Keratinocyte (primary cell): Measurements from ENCODE around the gene CBY1. TPM values are rescaled to one million over a fixed set of nuclear protein-coding genes. Genes with fewer than 3 reads are reported as not detected.

Experiments
- DNase-seq: peaks from one replicate; pipeline ENCODE4 v3.0.0-alpha.2; 2011; ENCODE audit warnings: low read depth, missing footprints, low spot score
- FAIRE-seq: peaks from 2 replicates; lab custom pipeline; 2011; peaks lifted over from hg19 to GRCh38; lab: Jason Lieb, UNC
- H2AFZ ChIP-seq: 2 replicates; pipeline ENCODE4 v1.6.0; 2012; ENCODE audit warnings: low read length, control low read depth, inconsistent platforms; ENCODE audit not compliant: control insufficient read depth
- H3K27ac ChIP-seq: 2 replicates; pipeline ENCODE4 v1.5.1; 2011; ENCODE audit warnings: low read length; ENCODE audit not compliant: control insufficient read depth, insufficient read depth
- H3K27me3 ChIP-seq: 3 replicates; pipeline ENCODE4 v1.6.0; 2011; ENCODE audit warnings: low read length; ENCODE audit not compliant: control insufficient read depth, insufficient read depth; ENCODE audit errors: extremely low read depth
- H3K36me3 ChIP-seq, 2 experiments: 2 replicates in 1 of 2; 3 replicates in 1 of 2; pipeline ENCODE4 v1.5.1; 2011; ENCODE audit warnings: low read length in 2 of 2, mild to moderate bottlenecking in 1 of 2; ENCODE audit not compliant: control insufficient read depth in 2 of 2, insufficient read depth in 2 of 2; ENCODE audit errors: extremely low read depth in 1 of 2
- H3K4me1 ChIP-seq: 3 replicates; pipeline ENCODE4 v1.5.1; 2011; ENCODE audit warnings: low read length; ENCODE audit not compliant: control insufficient read depth, insufficient read depth; ENCODE audit errors: extremely low read depth
- H3K4me2 ChIP-seq: 3 replicates; pipeline ENCODE4 v1.6.0; 2011; ENCODE audit warnings: low read depth, low read length; ENCODE audit not compliant: control insufficient read depth, insufficient read depth; ENCODE audit errors: extremely low read depth
- H3K4me3 ChIP-seq, 3 experiments: fragments of 200-600 bp in 1 of 3; sonication (generic) in 1 of 3; 2 replicates in 2 of 3; 3 replicates in 1 of 3; pipeline ENCODE4 v1.5.1; 2011 to 2016; ENCODE audit warnings: low read length in 3 of 3, mild to moderate bottlenecking in 3 of 3, control low read depth in 2 of 3, inconsistent platforms in 1 of 3, low read depth in 1 of 3, mixed read lengths in 1 of 3, mixed run types in 1 of 3, moderate library complexity in 1 of 3; ENCODE audit not compliant: control insufficient read depth in 2 of 3, insufficient read depth in 2 of 3; ENCODE audit errors: extremely low read depth in 1 of 3
- H3K79me2 ChIP-seq: 2 replicates; pipeline ENCODE4 v1.6.0; 2012; ENCODE audit warnings: low read length; ENCODE audit not compliant: control insufficient read depth, insufficient read depth
- H3K9ac ChIP-seq: 3 replicates; pipeline ENCODE4 v1.6.0; 2011; ENCODE audit warnings: low read length; ENCODE audit not compliant: control insufficient read depth, insufficient read depth; ENCODE audit errors: extremely low read depth
- H3K9me1 ChIP-seq: 3 replicates; pipeline ENCODE4 v1.6.0; 2011; ENCODE audit warnings: low read length; ENCODE audit not compliant: control insufficient read depth, insufficient read depth; ENCODE audit errors: extremely low read depth
- H3K9me3 ChIP-seq: 2 replicates; pipeline ENCODE4 v1.5.1; 2012; ENCODE audit warnings: low read depth, low read length; ENCODE audit not compliant: control insufficient read depth
- H4K20me1 ChIP-seq: 3 replicates; pipeline ENCODE4 v1.6.0; 2011; ENCODE audit warnings: low read length; ENCODE audit not compliant: control insufficient read depth, insufficient read depth; ENCODE audit errors: extremely low read depth
- EZH2 ChIP-seq: IDR thresholded peaks from one replicate; pipeline ENCODE4 v1.6.1; 2012; ENCODE audit warnings: inconsistent platforms, mild to moderate bottlenecking, low read length, moderate library complexity
- dilution Hi-C: fragments of 300-500 bp; cut with MboI; formaldehyde crosslinking; loops from one replicate; pipeline ENCODE4 v1.7.0; 2020; ENCODE audit warnings: low sequenced_read_pairs; ENCODE audit not compliant: extremely low pct_ligation_motif_present
- polyA plus RNA-seq, 5 experiments: library from polyadenylated mRNA; depleted of rRNA in 3 of 5; stranded (reverse) in 3 of 5; stranded (forward) in 1 of 5; unstranded in 1 of 5; fragments of >200 nt; gene quantifications; 1 replicate in 1 of 5; 2 replicates in 3 of 5; 3 replicates in 1 of 5; pipeline versions ENCODE4 v1.2.1 to v1.2.3, GENCODE V29; 2011 to 2012; ENCODE audit warnings: missing spikeins in 2 of 5, low read depth in 1 of 5, low replicate concordance in 1 of 5
- TF ChIP-seq, protein P1 (sequence below), 3 experiments: IDR thresholded peaks in 1 of 3; conservative IDR thresholded peaks in 1 of 3; optimal IDR thresholded peaks in 1 of 3; 2 replicates in 2 of 3; 3 replicates in 1 of 3; pipeline versions ENCODE3 to v1.5.1; 2011; ENCODE audit warnings: low read length in 3 of 3, mild to moderate bottlenecking in 3 of 3, moderate library complexity in 2 of 3, control low read depth in 1 of 3, inconsistent platforms in 1 of 3; ENCODE audit not compliant: insufficient read depth in 2 of 3; ENCODE audit errors: extremely low read depth in 1 of 3

CBY1 gene
- polyA plus RNA-seq, 1 donor (not counting 4 experiments of a cell fraction or from before 2014, with no cell fraction given): 40.3 TPM

DNA sequence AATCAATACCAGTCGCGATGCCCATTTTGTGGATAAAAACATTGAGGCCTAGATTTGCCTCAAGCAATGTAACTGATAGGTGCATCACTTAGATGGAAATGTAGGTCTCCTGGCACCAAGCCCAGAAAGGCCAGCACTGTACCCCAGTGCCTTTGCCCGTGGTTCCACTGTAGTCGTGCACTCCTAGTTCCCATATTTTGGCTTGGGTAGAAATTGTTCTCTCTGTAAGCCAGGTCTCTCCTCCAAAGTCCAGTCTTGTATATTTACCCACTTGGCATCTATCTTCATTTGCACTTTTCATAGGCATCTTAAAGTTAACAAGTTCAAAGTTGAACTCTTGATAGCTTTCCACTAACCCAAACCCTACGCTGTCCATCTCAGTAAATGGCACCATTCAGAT is 44.9 kb upstream of the CBY1 start:
- Histone ChIP-seq H3K9me1 (no peaks in the 10 kb centered on the region), H3K36me3 (no peaks in the 10 kb centered on the region), H3K27ac (no peak overlapping the region), H3K9ac (no peak overlapping the region), H3K9me3 (no peaks in the 10 kb centered on the region), H3K79me2 (no peaks in the 10 kb centered on the region), H3K4me3 (no peak overlapping the region), H2AFZ (no peak overlapping the region), H3K4me2 (no peak overlapping the region), H3K27me3 (no peaks in the 10 kb centered on the region), H4K20me1 (no peaks in the 10 kb centered on the region), H3K4me1 (peaks cover 3% of the 10 kb centered on the region)
- TF ChIP-seq, protein P1, sequence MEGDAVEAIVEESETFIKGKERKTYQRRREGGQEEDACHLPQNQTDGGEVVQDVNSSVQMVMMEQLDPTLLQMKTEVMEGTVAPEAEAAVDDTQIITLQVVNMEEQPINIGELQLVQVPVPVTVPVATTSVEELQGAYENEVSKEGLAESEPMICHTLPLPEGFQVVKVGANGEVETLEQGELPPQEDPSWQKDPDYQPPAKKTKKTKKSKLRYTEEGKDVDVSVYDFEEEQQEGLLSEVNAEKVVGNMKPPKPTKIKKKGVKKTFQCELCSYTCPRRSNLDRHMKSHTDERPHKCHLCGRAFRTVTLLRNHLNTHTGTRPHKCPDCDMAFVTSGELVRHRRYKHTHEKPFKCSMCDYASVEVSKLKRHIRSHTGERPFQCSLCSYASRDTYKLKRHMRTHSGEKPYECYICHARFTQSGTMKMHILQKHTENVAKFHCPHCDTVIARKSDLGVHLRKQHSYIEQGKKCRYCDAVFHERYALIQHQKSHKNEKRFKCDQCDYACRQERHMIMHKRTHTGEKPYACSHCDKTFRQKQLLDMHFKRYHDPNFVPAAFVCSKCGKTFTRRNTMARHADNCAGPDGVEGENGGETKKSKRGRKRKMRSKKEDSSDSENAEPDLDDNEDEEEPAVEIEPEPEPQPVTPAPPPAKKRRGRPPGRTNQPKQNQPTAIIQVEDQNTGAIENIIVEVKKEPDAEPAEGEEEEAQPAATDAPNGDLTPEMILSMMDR (optimal IDR thresholded peaks at IDR 0.05 in 1 of 3, IDR thresholded peaks at IDR 0.05 in 1 of 3, conservative IDR thresholded peaks at IDR 0.05 in 1 of 3; ENCODE audit: extremely low read depth in 1 of 3, insufficient read depth in 2 of 3, low read length in 3 of 3): no peak
- TF ChIP-seq EZH2: no peak
- FAIRE-seq (no peak), DNase-seq (no peak)
- dilution Hi-C loops: no loop called here

GRCh38 chr22:38612217-38613006 is 44.0 kb upstream of the CBY1 start:
- H3K4me3 ChIP-seq: no peak overlapping the region
- no peaks in the 10 kb centered on the region for H3K27me3 ChIP-seq
- no peak overlapping the region for H2AFZ ChIP-seq
- dilution Hi-C loops: no loop called here
- no peaks in the 10 kb centered on the region for H3K79me2 ChIP-seq
- no peak overlapping the region for H3K4me2 ChIP-seq
- no peak overlapping the region for H3K27ac ChIP-seq
- FAIRE-seq: no peak
- no peak overlapping the region for H3K9ac ChIP-seq
- H3K4me1 ChIP-seq: no peaks in the 10 kb centered on the region
- no peak for TF ChIP-seq EZH2
- TF ChIP-seq, protein P1 (optimal IDR thresholded peaks at IDR 0.05 in 1 of 3, IDR thresholded peaks at IDR 0.05 in 1 of 3, conservative IDR thresholded peaks at IDR 0.05 in 1 of 3; ENCODE audit: extremely low read depth in 1 of 3, insufficient read depth in 2 of 3, low read length in 3 of 3): no peak
- DNase-seq: no peak
- H4K20me1 ChIP-seq: no peaks in the 10 kb centered on the region
- H3K36me3 ChIP-seq: no peaks in the 10 kb centered on the region
- H3K9me1 ChIP-seq: no peaks in the 10 kb centered on the region
- H3K9me3 ChIP-seq: no peaks in the 10 kb centered on the region
